HEK293 (cell line): Measurements from ENCODE around the gene NEK2.

ENCODE experiments used
- CTCF ChIP-seq: fragments of 450-650 bp; formaldehyde crosslinking; IDR thresholded peaks from 2 replicates; pipeline ENCODE4 v1.5.1; 2016; ENCODE audit warnings: missing biosample characterization, missing genetic modification characterization
- ZNF350 ChIP-seq: fragments of 450-650 bp; formaldehyde crosslinking; IDR thresholded peaks from 2 replicates; pipeline ENCODE4 v1.5.0; 2017; ENCODE audit warnings: missing biosample characterization, mild to moderate bottlenecking, missing genetic modification characterization

- no peak for TF ChIP-seq CTCF (tag by site-specific recombination)
- no peak for TF ChIP-seq ZNF350
Observed at GRCh38 chr1:211632117-211632807, 43.2 kb downstream of the NEK2 start.
